ENCODE measurements around the gene NPTX1.

NPTX1 gene

GRCh38 chr17:80424878-80425765 is 51.3 kb downstream of the NPTX1 start:
- no peak for DNase-seq

DNA sequence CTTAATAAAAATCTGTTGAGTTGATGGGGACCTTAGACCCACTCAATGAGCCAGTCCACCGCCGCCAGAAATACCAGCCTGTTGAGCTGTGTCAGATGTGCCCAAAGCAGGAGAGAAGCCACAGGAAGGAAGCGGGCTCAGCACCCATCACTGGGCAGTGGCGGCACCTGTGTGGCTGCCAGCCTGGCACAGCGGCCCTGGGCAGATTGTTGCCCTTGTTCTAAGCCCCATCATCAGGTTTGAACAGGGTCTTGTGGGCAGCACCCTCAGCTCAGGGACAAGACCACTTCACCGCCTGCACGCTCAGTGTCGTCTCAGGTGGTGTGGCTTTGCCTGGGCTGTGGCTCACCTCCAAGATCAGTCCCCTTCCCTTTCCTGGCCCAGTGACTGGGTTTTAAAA is 52.1 kb downstream of the NPTX1 start:
- no peak for DNase-seq

DNA sequence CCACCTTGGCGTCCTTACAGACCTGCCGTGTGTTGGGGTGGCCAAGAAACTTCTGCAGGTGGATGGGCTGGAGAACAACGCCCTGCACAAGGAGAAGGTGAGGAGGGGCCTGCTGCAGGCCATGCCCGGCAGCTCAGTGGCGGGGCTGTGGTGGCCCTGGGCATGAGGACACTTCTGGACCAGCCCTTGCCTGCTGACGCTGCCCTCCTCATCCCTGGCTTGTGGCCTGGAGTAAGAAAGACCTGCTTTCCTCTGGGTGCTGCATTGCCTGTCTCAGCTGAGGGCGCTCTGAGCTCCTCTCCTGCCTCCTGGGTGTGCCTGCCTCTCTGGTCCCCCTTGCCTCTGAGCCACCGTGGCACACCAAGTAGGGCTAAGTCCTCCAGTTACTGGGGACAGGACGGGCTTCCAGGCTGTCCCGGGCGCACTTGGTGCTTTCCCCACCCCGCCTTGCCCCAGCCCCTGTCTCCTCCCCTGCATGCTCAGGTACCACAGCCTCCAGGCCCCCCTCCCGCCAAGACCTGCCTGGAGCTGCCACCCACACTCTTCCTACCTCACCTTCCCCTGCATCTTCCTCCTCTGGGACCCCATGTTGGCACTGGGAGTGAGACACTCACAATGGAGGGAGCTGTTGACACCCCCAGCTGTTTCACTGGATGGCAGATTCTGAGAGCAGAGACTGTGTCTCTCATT is 52.7 kb downstream of the NPTX1 start:
- no peak for DNase-seq

DNA sequence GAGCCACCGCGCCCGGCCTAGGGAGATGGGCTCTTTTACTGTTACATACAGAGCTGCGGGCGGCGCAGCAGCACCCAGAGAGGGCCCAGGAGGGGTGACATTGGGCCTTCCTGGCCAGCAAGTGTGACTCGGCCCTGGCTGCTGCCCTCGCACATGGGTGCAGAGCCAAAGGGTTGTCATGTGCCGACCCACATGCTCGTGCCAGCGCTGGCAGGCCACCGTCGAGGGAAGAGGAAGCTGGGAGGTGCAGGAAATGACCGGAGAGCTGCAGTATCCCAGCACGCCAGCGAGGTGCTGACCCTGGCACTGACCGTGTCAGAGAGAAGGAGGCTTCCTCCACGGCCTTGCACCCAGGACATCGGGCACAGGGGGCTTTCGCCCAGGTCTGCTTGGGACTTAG is 53.4 kb downstream of the NPTX1 start:
- no peak for DNase-seq

DNA sequence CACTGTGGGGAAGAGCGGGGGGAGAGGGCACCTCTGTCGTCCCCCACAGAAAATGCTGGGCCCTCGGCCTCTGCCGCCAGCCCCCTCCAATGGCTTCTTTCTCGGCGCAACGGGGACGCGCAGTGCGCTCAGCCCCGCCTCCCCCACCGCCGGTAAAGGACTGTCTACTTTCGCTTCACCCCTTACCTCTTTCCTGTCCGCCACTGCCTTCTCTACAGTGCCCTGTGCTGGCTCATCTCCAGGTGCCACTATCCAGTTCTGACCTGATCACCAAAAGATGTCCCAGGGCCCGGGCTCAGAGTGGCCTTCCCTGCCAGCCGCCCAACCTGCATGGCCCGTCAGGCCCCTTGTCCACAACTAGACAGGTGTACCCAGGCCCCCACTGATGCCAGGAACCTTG is 54.1 kb downstream of the NPTX1 start:
- no peak for DNase-seq

DNA sequence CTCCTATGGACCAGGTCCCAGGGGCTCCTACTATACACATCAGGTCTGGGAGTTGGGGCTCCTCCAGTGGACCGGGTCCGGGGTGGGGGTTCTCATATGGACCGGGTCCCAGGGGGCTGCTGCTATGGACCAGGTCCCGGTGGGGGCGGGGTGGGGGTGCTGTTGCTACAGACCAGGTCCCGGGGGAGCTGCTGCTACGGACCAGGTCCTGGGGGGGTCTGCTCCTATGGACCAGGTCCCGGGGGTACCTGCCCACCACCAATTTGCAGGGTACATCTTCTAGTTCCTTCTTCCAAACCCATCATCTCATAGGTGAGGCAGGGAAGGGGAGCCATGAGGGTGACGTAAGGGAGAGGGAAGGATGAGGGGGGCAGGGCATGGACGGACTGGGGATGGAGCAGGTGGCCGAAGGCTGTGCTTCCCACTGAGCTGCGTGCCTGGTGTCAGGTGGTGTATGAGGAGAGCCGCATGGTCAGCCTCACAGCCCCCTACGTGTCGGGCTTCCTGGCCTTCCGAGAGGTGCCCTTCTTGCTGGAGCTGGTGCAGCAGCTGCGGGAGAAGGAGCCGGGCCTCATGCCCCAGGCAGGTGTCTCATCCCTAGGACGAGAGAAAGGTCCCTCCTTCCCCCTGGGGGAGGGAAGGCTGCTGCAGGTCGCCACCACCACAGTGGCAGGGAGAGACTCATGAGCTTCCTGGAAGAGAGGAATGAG is 54.9 kb downstream of the NPTX1 start:
- no peak for DNase-seq

- no peak for DNase-seq
Observed at GRCh38 chr17:80419255-80419654, 57.2 kb downstream of the NPTX1 start.

DNA sequence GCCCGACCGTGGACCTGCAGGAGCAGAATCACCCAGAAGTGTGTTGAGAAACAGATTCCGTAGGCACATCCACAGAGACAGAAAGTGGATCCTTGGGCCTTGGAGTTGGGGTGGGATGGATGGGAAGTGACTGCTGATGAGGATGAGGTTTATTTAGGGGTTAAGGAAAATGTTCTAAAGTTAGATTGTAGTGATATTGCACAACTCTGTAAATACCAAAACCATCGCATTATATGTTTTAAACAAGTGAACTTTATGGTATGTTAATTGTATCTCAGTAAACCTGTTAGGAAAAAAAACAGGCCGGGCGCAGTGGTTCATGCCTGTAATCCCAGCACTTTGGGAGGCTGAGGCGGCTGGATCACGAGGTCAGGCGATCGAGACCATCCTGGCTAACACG is 57.8 kb downstream of the NPTX1 start:
- no peak for DNase-seq
